Measurements from ENCODE around the gene SPTLC3. TPM values are rescaled to one million over a fixed set of nuclear protein-coding genes. Genes with fewer than 3 reads are reported as not detected.

SPTLC3 gene
- total and polyA plus RNA-seq, 2 experiments from 2014 or later: 0.52 to 0.66 TPM

GRCh38 chr20:12999201-12999600, 9.6 kb upstream of the SPTLC3 start:
- Histone ChIP-seq H3K4me3 (no peak overlapping the region), H3K79me2 (replicated peaks; ENCODE audit: insufficient read depth) (no peaks in the 10 kb centered on the region), H4K20me1 (replicated peaks; ENCODE audit: insufficient read depth) (no peaks in the 10 kb centered on the region), H3F3A (replicated peaks; ENCODE audit: low read depth) (no peaks in the 10 kb centered on the region), H3K9me2 (ENCODE audit: insufficient read depth) (peaks cover 4% of the 10 kb centered on the region), H3K27ac (ENCODE audit: low read depth) (no peak overlapping the region), H3K36me3 (ENCODE audit: insufficient read depth) (no peaks in the 10 kb centered on the region), H3K4me1 (ENCODE audit: insufficient read depth) (peaks cover 7% of the 10 kb centered on the region; the same call in 1 of the 2 replicates), H3K4me2 (no peak overlapping the region), H3K27me3 (ENCODE audit: insufficient read depth) (no peaks in the 10 kb centered on the region), H2AFZ (no peak overlapping the region)
- H3K27me3 Mint-ChIP-seq (ENCODE audit: insufficient read depth, low read depth, poor library complexity): no peaks in the 10 kb centered on the region
- ATAC-seq (no peak), DNase-seq (ENCODE audit: low spot score) (no peak)
- peaks cover 9% of the 10 kb centered on the region; the same call in 2 of the 3 replicates for H3K4me1 Mint-ChIP-seq
- no peak overlapping the region for H3K4me3 Mint-ChIP-seq
- H3K9me3 Mint-ChIP-seq: no peaks in the 10 kb centered on the region; the same call in 2 of the 3 replicates
- no peak overlapping the region for H3K27ac Mint-ChIP-seq
- no peaks in the 10 kb centered on the region for H3K36me3 Mint-ChIP-seq (ENCODE audit: low read depth)
- TF ChIP-seq POLR2AphosphoS5 (IDR thresholded peaks at IDR 0.05; ENCODE audit: low read depth): no peak
- no peak for TF ChIP-seq JUNB (IDR thresholded peaks at IDR 0.05; ENCODE audit: unreplicated experiment)
- no peak for TF ChIP-seq ZNF462 (CRISPR knock-in tag; IDR thresholded peaks at IDR 0.05)
- TF ChIP-seq ZNF114 (CRISPR knock-in tag; IDR thresholded peaks at IDR 0.05): no peak
- TF ChIP-seq EZH2phosphoT487 (IDR thresholded peaks at IDR 0.05; ENCODE audit: unreplicated experiment): no peak
- TF ChIP-seq REST (IDR thresholded peaks at IDR 0.05; ENCODE audit: unreplicated experiment): no peak
- no peak for TF ChIP-seq ZNF331 (CRISPR knock-in tag; IDR thresholded peaks at IDR 0.05; ENCODE audit: low read depth)
- no peak for TF ChIP-seq NANOG (IDR thresholded peaks at IDR 0.05; ENCODE audit: borderline replicate concordance)
- no peak for TF ChIP-seq ETS1 (IDR thresholded peaks at IDR 0.05)
- TF ChIP-seq CTCF (conservative IDR thresholded peaks at IDR 0.05; ENCODE audit: low read depth in 2 of 2): no peak
- no peak for TF ChIP-seq CREB1 (CRISPR knock-in tag; IDR thresholded peaks at IDR 0.05; ENCODE audit: low read depth)
- no peak for TF ChIP-seq STAT1 (IDR thresholded peaks at IDR 0.05; ENCODE audit: unreplicated experiment)
- TF ChIP-seq EZH2 (IDR thresholded peaks at IDR 0.05; ENCODE audit: low read depth, unreplicated experiment): no peak
